Measurements from ENCODE around the gene STRADA.

GRCh38 chr17:63758428-63758827 is 16.8 kb upstream of the STRADA start:
- TF ChIP-seq, protein P1, sequence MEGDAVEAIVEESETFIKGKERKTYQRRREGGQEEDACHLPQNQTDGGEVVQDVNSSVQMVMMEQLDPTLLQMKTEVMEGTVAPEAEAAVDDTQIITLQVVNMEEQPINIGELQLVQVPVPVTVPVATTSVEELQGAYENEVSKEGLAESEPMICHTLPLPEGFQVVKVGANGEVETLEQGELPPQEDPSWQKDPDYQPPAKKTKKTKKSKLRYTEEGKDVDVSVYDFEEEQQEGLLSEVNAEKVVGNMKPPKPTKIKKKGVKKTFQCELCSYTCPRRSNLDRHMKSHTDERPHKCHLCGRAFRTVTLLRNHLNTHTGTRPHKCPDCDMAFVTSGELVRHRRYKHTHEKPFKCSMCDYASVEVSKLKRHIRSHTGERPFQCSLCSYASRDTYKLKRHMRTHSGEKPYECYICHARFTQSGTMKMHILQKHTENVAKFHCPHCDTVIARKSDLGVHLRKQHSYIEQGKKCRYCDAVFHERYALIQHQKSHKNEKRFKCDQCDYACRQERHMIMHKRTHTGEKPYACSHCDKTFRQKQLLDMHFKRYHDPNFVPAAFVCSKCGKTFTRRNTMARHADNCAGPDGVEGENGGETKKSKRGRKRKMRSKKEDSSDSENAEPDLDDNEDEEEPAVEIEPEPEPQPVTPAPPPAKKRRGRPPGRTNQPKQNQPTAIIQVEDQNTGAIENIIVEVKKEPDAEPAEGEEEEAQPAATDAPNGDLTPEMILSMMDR (IDR thresholded peaks at IDR 0.05), result no peak
- TF ChIP-seq POLR2AphosphoS5 (IDR thresholded peaks at IDR 0.05), result no peak

Measured in suprapubic skin (tissue), 3 donors.